HG02571 (cell line): ENCODE results near the gene DCTN2.
"Not testable (repeated sequence)": the region's sequence is repeated elsewhere in the genome, so short reads cannot be mapped to it uniquely, and the experiment has no call there.

Experiments
- ATAC-seq: cut with Tn5 transposase; IDR thresholded peaks from one replicate; pipeline ENCODE4 v1.9.1; 2021; ENCODE audit warnings: mild to moderate bottlenecking, moderate library complexity; ENCODE audit not compliant: unreplicated experiment

Gene DCTN2

DNA sequence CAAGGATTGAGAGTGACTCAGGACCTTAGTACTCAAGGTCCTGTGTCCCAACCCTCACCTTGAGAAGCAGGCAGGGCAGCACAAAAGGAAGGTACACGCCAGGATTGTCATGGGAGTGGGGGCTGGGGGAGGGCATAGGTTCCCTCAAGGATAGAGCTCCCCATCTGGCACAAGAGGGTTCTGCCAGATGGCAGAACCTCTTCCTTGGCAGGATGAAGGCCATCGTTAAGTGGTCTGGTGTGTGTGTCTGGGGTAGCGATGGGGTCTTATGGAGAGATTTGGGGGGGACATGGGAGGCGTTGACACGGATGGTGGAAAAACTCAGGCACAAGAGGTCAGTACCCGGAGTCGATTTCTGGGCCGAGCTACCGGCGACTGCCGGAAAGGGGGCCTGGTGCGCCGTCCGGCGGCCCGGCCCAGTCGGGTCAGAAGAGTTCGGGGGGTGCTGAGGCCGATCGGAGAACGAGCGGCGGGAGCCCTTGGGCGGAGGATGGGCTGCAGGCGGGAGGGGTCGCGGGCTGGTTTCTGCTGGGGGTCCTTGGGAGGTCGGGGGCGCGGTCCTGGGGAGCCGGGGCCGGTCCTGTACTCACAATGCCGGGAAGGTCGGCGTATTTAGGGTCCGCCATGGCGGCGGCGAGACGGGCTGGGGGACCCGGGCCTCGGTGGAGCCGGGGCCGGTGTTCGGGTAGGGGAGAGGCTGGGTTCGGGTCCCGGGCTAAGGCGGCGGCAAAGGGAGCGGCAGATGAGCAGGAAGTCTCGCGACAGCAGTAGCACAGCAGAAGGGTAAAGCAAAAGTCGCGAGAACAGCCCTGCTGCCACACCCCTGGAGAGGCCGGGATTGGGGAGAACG lies at the start of gene DCTN2:
TSS of gene DCTN2 (minus strand) at position 755 of the 850 bp plus-strand sequence. CDS start at position 626, 129 bp downstream.
- ATAC-seq = peak; percentile 98

DNA sequence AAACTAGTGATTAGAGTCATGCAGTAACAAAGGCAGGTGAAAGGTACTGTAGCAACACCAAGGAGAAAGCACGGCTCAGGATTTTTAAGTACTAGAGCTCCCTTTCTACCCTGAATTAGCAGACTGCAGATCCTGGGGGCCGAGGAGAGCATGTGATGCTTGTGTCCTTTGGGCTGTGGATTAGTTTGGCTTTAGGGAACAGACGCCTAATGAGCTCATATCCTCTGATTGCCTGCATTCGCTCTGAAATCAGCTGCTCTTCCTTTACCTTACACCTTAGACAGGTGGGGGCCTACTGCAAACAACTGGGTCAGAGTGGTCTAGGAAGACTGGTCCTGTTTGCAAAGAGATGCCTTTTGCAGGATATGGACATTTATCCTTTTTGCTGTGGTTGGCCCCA lies 46.2 kb upstream of the DCTN2 start:
- no peak for ATAC-seq

DNA sequence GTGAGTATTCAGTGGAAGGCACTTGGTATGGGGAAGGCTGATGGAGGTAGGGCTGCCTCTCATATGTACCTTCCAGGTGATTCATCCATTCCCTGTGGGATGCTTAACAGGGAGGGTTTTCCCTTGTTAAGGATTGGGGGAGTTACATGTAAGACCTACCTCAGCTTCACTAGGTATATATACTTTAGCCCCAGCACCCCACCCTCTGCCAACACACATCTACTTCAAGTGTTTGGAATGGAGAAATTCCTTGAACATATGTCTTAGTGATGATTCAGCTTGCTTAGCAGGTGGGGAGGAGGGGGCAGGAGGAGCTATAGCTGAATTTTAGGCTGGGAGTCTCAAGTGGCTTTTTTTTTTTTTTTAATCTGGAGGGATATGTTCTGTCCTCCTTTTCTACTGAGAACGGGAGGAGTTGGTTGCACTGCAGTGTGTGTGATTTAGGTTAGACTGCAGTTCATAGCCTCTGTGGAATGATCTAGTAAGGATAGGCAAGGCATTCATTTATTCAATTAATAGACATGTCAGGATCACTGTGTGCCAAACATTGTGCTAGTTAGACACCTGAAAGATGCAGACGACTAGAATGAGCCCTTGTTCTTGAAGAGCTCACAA lies 45.7 kb upstream of the DCTN2 start:
- ATAC-seq = no peak

DNA sequence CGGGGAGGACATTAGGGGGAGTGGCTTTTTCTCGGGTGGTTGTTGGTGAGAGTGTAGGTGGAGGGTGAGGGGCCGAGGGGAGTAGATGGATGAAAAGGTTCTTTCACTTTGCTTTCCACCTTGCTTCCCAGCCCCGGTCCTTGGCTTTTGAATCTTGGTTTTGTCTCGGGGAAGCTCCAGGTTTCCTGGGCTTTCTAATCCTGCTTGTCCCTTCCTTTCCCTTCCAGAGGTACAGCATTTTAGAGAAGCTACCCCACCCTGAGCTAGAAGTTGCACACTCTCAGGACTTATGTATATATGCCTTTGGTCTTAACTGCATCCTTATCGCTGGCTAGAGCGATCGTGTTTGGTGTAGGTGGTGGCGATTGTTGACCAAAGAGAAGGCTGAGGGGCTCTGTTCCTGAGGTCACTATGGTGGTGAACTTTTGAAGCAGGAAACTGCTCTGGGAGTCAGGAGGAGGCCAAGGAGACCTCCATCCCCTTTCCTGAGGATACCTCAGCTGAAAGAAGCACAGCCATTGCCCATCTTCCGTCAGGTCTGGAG lies 44.9 kb upstream of the DCTN2 start:
- no peak for ATAC-seq

DNA sequence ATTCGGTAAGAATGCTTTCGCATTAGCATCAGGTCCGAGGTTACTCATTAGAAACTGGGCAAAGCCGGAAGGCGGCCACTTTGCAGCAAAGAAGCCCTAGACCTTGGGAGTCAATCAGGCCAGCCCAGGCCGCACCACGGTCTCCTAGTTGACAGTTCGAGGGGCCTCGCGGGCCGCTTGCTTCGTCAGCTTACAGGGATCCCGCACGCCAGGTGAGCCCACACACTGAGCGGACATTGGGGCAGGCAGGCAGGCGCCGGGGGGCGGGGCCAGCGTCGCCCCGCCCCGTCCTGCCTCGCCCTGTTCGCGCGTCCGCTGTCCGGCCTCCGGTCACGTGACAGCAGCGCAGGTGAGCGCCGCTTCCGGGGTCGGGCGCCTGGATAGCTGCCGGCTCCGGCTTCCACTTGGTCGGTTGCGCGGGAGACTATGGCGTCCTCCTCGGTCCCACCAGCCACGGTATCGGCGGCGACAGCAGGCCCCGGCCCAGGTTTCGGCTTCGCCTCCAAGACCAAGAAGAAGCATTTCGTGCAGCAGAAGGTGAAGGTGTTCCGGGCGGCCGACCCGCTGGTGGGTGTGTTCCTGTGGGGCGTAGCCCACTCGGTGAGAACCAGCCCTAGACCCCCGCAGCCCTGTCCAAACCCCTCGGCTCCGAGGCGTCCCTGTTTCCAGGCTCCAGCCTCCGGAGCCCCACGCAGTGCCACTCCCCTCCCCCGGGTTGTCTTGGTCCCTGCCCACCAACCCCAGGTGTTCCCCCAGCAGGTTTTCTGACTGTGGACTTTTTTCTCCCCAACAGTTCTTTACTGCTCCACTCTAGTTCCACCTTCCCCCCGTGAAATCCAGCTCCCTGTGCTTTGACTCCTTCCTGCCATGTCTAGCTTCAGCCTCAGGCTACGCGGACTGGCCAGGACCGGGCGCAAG lies 44.1 kb upstream of the DCTN2 start, which contains the start of gene PIP4K2C:
TSS of gene PIP4K2C (plus strand) at position 329 of the 918 bp plus-strand sequence. CDS start at position 427, 98 bp downstream.
- ATAC-seq = peak; percentile 94

DNA sequence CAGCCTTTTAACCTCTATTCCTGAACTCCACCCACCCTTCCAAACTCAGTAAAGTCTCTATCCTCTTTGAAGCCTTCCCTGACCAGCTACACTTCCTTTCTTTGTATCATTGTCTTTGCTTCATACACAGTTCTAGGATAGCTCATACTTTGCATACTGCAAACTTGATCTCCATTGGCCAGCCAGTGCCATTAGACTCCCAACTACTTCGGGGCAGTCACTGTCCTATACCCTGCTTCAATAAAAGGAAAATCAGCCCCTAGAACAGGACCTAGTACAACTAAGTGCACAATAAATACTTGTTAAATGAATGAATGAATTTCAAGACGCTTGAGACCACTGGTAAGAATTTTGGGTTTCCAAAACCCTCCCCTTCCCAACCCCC lies 43.5 kb upstream of the DCTN2 start:
- no peak for ATAC-seq

DNA sequence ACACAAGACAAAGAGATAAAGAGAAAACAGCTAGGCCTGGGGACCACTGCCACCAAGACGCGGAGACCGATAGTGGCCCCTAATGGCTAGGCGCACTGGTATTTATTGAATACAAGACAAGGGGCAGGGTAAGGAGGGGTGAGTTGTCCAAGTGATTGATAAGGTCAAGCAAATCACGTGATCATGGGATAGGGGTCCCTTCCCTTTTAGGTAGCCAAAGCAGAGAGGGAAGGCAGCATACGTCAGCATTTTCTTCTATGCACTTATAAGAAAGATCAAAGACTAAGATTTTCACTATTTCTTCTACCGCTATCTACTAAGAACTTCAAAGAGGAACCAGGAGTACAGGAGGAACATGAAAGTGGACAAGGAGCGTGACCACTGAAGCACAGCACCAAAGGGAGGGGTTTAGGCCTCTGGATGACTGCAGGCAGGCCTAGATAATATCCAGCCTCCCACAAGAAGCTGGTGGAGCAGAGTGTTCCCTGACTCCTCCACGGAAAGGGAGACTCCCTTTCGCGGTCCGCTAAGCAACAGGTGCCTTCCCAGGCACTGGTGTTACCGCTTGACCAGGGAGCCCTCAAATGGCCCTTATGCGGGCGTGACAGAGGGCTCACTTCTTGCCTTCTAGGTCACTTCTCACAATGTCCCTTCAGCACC lies 42.1 kb upstream of the DCTN2 start:
- not testable (repeated sequence) for ATAC-seq

DNA sequence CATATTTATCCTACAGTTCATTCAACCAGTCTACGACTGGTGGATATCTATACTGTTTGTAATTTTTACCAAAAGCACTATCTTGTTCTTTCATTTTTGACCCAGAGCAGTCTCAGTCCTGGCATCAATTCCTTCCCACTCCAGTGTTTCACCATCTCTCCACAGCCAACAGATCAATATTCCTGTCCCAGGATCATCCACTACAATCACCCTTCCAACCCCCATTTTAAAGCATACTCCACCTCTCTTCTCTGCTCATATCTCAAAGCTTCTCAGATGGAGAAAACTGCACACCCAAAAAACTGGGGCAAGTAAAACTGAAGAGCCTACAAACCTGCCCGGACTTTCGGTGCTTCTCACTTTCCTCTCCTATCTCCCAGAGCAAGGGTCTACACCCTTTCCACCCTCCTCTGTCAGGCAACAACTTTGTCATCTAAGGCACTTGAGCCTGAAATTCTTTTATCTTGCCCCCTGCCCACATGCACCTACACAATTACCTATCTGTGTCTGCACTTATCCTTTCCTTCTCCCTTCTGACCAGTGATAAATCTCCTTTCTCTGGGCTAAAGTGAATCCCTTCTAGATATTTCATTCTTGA lies 39.9 kb upstream of the DCTN2 start:
- ATAC-seq = no peak

DNA sequence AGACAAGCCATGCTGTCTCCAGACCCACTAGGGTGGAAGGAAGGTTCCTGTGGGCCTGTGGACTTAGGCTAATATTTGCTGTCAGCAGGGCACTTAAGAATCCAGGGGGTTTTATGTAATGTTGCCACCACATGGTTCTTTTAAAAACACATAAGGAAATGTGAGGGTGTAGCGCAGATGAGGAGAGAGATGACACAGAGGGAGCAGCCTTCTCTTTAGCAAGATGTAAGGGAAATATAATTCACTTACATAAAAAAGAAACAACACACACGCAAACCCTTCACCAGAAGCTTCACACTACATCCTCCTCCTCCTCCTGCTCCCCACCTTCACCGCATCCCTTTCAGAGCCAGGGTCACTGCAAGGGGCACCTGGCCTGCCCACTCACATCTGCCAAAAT lies 39.1 kb upstream of the DCTN2 start:
- no peak for ATAC-seq

DNA sequence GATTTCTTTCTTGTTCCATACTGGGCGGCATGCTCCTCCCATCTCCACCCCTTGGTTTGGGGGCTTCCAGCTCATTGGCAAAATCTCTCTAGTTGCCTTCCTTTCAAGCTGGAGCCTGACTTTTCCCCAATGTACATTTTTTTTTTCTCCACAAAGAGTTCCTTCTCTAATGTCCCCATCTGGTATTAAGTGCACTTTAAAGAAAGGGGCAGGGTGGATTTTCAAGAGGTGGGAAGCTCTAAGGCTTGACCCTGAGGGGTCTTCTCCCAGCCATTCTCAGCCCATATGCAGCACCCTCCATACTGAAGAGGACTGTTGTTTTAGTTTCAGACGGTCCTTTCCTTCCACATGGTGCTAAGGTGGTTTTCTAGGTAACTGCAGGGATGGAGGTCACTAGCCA lies 38.2 kb upstream of the DCTN2 start:
- no peak for ATAC-seq

DNA sequence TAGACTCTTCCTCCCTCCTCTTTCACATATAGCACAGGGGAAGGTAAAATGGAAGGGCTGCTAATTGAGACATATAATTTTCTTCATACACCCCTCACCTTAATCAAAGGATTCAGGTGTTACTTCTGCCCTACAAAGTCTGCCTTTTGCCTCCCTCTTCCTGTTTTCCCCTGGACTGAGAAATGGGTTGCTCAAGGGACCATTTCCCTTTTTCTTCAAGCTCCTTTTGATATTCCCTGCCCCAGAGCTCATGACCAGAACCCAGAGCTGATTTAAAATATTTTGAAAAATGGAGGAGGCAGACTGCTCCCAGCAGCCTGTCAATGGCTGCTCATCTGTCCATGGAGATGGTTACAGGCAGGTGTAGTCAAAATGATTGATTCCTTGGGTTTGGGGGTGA lies 37.7 kb upstream of the DCTN2 start:
- ATAC-seq = no peak

DNA sequence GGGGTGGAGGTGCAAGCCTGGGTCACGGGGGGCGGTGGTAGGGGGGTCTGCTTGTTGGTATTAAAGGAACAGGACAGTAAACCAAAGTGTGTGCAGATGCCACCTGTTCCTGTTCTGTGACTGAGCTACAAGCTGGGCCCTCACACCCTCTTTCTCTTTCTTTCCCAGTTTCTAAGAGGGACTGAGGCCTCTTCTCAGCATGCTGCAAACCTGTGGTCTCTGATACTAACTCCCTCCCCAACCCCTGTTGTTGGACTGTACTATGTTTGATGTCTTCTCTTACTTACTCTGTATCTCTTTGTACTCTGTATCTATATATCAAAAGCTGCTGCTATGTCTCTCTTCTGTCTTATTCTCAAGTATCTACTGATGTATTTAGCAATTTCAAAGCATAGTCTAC lies 37.1 kb upstream of the DCTN2 start:
- no peak for ATAC-seq

DNA sequence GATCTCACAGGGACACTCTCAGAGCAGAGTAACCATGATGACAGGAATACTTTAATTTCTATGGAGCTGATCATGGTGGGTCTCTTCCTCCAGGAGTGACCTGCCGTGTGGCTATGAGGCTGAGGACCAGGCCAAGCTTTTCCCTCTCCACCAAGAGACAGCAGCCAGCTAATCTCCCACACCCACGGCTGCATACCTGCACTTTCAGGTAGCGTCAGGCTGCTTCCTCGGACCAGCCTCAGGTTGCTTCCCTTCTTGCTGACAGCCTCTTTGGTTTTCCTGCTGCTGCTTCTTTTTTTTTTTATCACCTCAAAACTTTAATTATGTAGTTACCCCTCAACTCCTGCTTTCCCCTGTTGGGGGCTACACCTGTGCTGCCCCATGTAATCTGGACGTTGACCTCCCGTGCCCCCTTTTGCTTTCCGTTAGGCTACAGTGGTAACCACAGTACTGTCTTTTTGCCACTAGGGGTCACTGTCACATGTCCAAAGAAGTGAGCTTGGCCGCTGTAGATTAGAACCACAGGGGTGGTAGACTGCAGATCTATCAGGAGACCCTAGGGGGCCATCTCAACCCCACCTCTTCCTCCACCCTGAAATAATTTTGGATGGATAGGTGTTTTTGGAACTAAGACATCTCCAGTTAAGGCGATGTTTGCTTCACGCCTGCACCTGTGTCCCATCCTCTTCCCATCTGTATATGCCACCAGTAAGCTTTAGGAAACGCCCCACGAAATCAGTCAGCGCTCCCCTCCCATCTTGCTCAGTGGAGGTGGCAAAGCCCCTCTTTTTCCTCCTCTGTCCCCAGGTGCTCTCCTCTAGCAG lies 36.2 kb upstream of the DCTN2 start:
- ATAC-seq = peak; percentile 87

DNA sequence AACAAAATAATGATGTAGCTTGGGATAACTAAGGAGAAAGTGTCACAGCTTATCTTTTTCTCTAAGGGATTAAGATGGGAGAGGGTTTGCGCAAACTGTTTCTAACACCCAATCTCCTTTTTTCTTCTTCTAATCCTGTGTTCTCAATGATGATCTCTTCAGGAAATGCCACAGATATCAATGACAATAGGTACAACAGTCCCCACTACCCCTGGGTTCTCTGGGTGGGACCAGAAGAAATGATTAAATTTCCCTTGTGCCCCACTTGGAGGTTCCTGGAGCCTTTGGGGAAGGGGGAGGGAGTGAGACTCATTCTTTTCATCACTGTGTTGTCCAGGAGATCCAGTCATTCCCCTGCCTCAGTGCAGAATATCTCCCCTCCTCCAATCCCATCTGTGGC lies 35.4 kb upstream of the DCTN2 start:
- ATAC-seq = no peak

DNA sequence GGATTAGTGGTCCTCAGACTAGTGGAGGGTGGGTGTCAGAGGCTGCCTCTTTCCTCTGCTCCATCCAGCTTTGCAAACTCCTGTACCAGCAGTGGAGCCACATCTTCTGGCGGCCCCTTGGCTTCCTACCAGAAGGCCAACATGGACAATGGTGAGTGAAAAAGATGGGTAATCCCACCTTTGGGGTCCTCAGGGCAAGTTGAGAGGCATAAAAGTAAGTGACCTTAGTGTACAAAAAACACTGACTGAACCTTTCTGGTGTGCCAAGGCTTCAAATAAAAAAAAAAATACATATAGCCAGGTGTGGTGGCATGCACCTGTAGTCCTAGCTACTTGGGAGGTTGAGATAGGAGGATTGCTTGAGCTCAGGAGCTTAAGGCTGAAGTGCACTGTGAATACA lies 34.8 kb upstream of the DCTN2 start:
- no peak for ATAC-seq

DNA sequence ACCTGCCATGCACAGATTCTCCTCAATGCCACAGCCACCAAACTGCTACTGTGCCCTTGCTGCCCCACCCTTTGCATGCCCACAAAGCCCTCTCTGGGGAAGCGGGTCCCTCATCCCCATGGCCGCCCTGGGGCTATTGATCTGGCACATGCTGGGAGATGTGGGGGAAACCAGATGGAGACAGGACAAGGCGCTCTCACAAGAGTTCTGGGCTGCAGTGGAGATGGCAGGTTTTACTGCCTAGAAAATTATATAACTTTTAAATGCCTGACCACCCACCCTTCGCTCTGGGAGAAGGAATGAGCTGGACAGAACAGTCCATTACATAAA lies 33.4 kb upstream of the DCTN2 start:
- no peak for ATAC-seq

DNA sequence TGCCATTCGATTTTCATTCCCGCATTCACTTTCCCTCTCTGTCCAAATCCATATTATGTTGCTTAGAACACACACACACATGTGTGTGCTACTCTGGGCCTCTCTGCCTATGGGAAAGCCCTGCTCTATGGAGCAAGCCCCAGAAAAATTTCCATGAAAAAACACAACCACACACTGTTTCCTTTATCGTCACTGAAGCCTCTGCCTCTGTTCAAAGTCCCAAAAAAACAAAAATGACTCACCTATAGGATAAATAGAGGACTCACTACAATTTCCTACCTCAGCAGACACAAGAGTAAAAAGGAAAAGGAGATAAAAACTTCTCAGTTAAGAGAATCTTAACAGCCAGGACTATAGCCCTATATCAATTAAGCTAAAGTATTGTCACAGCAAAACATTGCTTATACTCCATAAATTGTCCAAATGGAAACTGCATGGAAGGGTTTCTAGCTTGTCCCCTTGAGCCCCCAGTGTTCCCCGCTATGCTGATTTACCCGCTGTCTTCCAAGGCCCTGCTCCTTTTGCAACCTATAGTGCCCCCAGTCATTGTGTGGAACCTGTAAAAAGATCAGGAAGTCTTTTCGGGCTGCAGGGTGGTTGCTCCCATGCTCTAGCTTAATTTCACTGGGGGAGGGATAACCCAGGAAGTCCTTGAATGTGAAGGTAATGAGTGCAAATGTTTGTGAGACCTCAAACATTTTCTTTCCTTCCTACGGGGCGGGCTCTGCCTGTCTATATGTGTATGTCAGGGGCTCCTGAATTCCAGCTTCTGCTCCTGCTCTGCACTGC lies 32.9 kb upstream of the DCTN2 start:
- no peak for ATAC-seq

DNA sequence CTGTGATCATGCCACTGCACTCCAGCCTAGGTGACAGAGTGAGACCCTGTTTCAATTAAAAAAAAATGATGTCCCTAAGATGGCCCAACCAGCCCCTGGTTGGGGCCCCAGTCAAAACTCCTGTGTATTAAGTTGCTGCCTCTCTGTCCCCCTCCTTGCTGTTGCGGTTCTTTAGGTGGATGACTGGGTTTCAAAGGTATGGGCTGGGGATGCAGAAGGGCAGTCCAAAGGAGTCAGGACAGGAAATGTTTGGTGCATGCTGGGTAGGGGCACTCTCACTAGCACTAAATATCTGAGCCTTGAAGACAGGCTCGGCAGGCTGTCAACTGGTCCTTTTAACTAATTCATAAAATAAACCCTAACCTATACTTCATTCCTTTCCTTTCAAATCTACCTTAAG lies 32.0 kb upstream of the DCTN2 start:
- ATAC-seq = no peak
